Measurements from ENCODE around the gene RESP18. TPM values are rescaled to one million over a fixed set of nuclear protein-coding genes. Genes with fewer than 3 reads are reported as not detected.
"Not testable (repeated sequence)": the region's sequence is repeated elsewhere in the genome, so short reads cannot be mapped to it uniquely, and the experiment has no call there.

The RESP18 gene
- total and polyA plus RNA-seq, 2 donors (not counting 1 experiment from before 2014, with no cell fraction given): not detected

DNA sequence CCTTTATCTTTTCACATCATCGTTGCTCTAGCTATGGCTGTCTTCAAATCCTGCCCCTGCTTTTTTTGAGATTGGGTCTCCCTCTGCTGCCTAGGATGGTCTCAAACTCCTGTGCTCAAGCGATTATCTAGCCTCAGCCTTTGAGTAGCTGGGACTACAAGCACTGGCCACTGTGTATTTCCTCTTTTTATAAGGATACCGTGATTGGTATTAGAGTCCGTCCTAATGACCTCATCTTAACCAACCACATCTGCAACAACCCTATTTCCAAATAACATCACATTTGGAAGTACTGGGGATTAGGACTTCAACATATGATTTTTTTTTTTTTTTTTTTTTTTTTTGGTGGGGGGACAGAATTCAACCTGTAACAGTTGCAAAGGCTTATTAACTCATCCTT, 9.1 kb downstream of the RESP18 start:
- H3K9me3 Mint-ChIP-seq (ENCODE audit: insufficient read depth): no peaks in the 10 kb centered on the region
- peaks cover 0 to 42% (median 5%) of the 10 kb centered on the region in 4 experiments for H3K27me3 ChIP-seq (replicated peaks in 1 of 4; ENCODE audit: control extremely low read depth in 1 of 4, control insufficient read depth in 3 of 4, insufficient read depth in 4 of 4, low read length in 3 of 4)
- no peaks in the 10 kb centered on the region for H4K20me1 ChIP-seq (ENCODE audit: control insufficient read depth, insufficient read depth, low read length, poor library complexity, severe bottlenecking)
- H2AFZ ChIP-seq (ENCODE audit: insufficient read depth, low read depth, low read length, poor library complexity, severe bottlenecking): no peak overlapping the region
- ChIA-PET CTCF (no interaction called here), POLR2A (no interaction called here)
- no peaks in the 10 kb centered on the region for H3K9me3 ChIP-seq (ENCODE audit: control extremely low read depth in 1 of 3, control insufficient read depth in 2 of 3, insufficient read depth in 1 of 3, low read length in 2 of 3)
- no peak overlapping the region for H3K9ac ChIP-seq (ENCODE audit: low read length)
- H3K27ac Mint-ChIP-seq: no peak overlapping the region
- ATAC-seq (ENCODE audit: low read depth) (no peak), DNase-seq (no peak)
- peaks cover 4% of the 10 kb centered on the region for H3K4me1 Mint-ChIP-seq
- H3K4me3 ChIP-seq (ENCODE audit: control extremely low read depth in 1 of 5, extremely low read depth in 1 of 5, insufficient read depth in 1 of 5, low read depth in 2 of 5, low read length in 4 of 5): no peak overlapping the region
- no peaks in the 10 kb centered on the region for H3K4me1 ChIP-seq (ENCODE audit: control insufficient read depth in 2 of 2, insufficient read depth in 2 of 2, low read length in 2 of 2)
- no peaks in the 10 kb centered on the region for H3K79me2 ChIP-seq (ENCODE audit: control insufficient read depth, insufficient read depth, low read length)
- H3K27ac ChIP-seq (ENCODE audit: low read length in 2 of 2): no peak overlapping the region
- no peak overlapping the region for H3K4me3 Mint-ChIP-seq
- WGBS (ENCODE audit: insufficient coverage): 60% methylated on average over 1 of the region's 4 CpGs
- TF ChIP-seq EZH2 (IDR thresholded peaks at IDR 0.05; ENCODE audit: borderline replicate concordance, insufficient read depth, low read depth, low read length, poor library complexity, severe bottlenecking): no peak
- TF ChIP-seq, protein P1, sequence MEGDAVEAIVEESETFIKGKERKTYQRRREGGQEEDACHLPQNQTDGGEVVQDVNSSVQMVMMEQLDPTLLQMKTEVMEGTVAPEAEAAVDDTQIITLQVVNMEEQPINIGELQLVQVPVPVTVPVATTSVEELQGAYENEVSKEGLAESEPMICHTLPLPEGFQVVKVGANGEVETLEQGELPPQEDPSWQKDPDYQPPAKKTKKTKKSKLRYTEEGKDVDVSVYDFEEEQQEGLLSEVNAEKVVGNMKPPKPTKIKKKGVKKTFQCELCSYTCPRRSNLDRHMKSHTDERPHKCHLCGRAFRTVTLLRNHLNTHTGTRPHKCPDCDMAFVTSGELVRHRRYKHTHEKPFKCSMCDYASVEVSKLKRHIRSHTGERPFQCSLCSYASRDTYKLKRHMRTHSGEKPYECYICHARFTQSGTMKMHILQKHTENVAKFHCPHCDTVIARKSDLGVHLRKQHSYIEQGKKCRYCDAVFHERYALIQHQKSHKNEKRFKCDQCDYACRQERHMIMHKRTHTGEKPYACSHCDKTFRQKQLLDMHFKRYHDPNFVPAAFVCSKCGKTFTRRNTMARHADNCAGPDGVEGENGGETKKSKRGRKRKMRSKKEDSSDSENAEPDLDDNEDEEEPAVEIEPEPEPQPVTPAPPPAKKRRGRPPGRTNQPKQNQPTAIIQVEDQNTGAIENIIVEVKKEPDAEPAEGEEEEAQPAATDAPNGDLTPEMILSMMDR (IDR thresholded peaks at IDR 0.05): no peak
- no peak overlapping the region for H3K4me2 ChIP-seq (replicated peaks; ENCODE audit: low read depth, low read length, poor library complexity, severe bottlenecking)
- intact Hi-C loops (cut with micrococcal nuclease): no loop called here
- H3K36me3 ChIP-seq (replicated peaks in 1 of 2; ENCODE audit: control extremely low read depth in 1 of 2, control insufficient read depth in 1 of 2, extremely low read depth in 1 of 2, insufficient read depth in 2 of 2, low read length in 1 of 2): no peaks in the 10 kb centered on the region
- peaks cover 54% of the 10 kb centered on the region for H3K27me3 Mint-ChIP-seq

DNA sequence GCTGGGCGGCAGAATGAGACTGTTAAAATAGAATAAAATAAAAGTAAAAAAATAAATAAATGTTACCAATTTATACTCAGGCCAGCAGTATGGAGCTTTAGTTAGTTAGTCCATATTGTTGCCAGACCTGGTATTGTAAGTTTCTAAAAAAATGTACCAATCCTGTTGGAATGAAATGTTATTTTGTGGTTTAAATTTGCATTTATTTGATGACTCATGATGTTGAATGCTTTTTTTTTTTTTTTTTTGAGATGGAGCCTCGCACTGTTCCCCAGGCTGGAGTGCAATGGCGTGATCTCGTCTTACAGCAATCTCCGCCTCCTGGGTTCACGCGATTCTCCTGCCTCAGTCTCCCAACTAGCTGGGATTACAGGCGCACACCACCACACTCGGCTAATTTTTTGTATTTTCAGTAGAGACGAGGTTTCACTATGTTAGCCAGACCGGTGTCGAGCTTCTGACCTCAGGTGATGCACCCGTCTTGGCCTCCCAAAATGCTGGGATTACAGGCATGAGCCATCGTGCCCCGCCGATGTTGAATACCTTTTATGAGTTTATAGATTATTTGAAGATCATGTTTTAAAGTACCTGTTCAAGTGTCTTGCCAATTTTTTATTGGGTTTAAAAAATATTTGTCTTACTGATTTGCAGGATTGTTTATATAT, 17.6 kb downstream of the RESP18 start:
- ATAC-seq (ENCODE audit: low read depth): no peak
- DNase-seq: no peak
- Mint-ChIP-seq H3K4me1 (no peaks in the 10 kb centered on the region), H3K9me3 (ENCODE audit: insufficient read depth) (no peaks in the 10 kb centered on the region), H3K27ac (no peak overlapping the region), H3K4me3 (no peak overlapping the region), H3K27me3 (peaks cover 24% of the 10 kb centered on the region)
- intact Hi-C loops (cut with micrococcal nuclease): no loop called here
- H4K20me1 ChIP-seq (ENCODE audit: control insufficient read depth, insufficient read depth, low read length, poor library complexity, severe bottlenecking): no peaks in the 10 kb centered on the region
- WGBS (ENCODE audit: insufficient coverage): 95% methylated on average over 7 of the region's 16 CpGs
- no peak overlapping the region for H3K4me2 ChIP-seq (replicated peaks; ENCODE audit: low read depth, low read length, poor library complexity, severe bottlenecking)
- H3K9me3 ChIP-seq (ENCODE audit: control extremely low read depth in 1 of 3, control insufficient read depth in 2 of 3, insufficient read depth in 1 of 3, low read length in 2 of 3): peaks cover 0 to 4% (median 0%) of the 10 kb centered on the region in 3 donors
- ChIA-PET CTCF (interaction anchor here (1.6 kb wide), 1 partner anchor 15 kb away, joined by 5 read pairs; no protein-coding TSS in a partner anchor), POLR2A (interaction anchor here (0.7 kb wide), 1 partner anchor 324 kb away, joined by 6 read pairs; no protein-coding TSS in a partner anchor)
- H3K79me2 ChIP-seq (ENCODE audit: control insufficient read depth, insufficient read depth, low read length): no peaks in the 10 kb centered on the region
- H3K4me1 ChIP-seq (ENCODE audit: control insufficient read depth in 2 of 2, insufficient read depth in 2 of 2, low read length in 2 of 2): no peaks in the 10 kb centered on the region
- peaks cover 0 to 8% (median 5%) of the 10 kb centered on the region in 4 experiments for H3K27me3 ChIP-seq (replicated peaks in 1 of 4; ENCODE audit: control extremely low read depth in 1 of 4, control insufficient read depth in 3 of 4, insufficient read depth in 4 of 4, low read length in 3 of 4)
- H2AFZ ChIP-seq (ENCODE audit: insufficient read depth, low read depth, low read length, poor library complexity, severe bottlenecking): no peak overlapping the region
- H3K27ac ChIP-seq (ENCODE audit: low read length in 2 of 2): no peak overlapping the region
- TF ChIP-seq EZH2 (IDR thresholded peaks at IDR 0.05; ENCODE audit: borderline replicate concordance, insufficient read depth, low read depth, low read length, poor library complexity, severe bottlenecking): no peak
- TF ChIP-seq, protein P1 (IDR thresholded peaks at IDR 0.05): no peak
- no peak overlapping the region for H3K4me3 ChIP-seq (ENCODE audit: control extremely low read depth in 1 of 5, extremely low read depth in 1 of 5, insufficient read depth in 1 of 5, low read depth in 2 of 5, low read length in 4 of 5)
- H3K9ac ChIP-seq (ENCODE audit: low read length): no peak overlapping the region
- no peaks in the 10 kb centered on the region for H3K36me3 ChIP-seq (replicated peaks in 1 of 2; ENCODE audit: control extremely low read depth in 1 of 2, control insufficient read depth in 1 of 2, extremely low read depth in 1 of 2, insufficient read depth in 2 of 2, low read length in 1 of 2)

- H3K4me1 Mint-ChIP-seq; H3K9ac ChIP-seq (ENCODE audit: low read length); H3K4me1 ChIP-seq (ENCODE audit: control insufficient read depth in 2 of 2, insufficient read depth in 2 of 2, low read length in 2 of 2); H3K9me3 Mint-ChIP-seq (ENCODE audit: insufficient read depth); H3K4me3 Mint-ChIP-seq; H3K27ac Mint-ChIP-seq; ATAC-seq (ENCODE audit: low read depth); H3K79me2 ChIP-seq (ENCODE audit: control insufficient read depth, insufficient read depth, low read length); H3K27ac ChIP-seq (ENCODE audit: low read length in 2 of 2); H3K36me3 ChIP-seq (replicated peaks in 1 of 2; ENCODE audit: control extremely low read depth in 1 of 2, control insufficient read depth in 1 of 2, extremely low read depth in 1 of 2, insufficient read depth in 2 of 2, low read length in 1 of 2); DNase-seq; H3K4me3 ChIP-seq (ENCODE audit: control extremely low read depth in 1 of 5, extremely low read depth in 1 of 5, insufficient read depth in 1 of 5, low read depth in 2 of 5, low read length in 4 of 5); H4K20me1 ChIP-seq (ENCODE audit: control insufficient read depth, insufficient read depth, low read length, poor library complexity, severe bottlenecking); H2AFZ ChIP-seq (ENCODE audit: insufficient read depth, low read depth, low read length, poor library complexity, severe bottlenecking); POLR2A ChIA-PET; intact Hi-C loops (cut with micrococcal nuclease); H3K4me2 ChIP-seq (replicated peaks; ENCODE audit: low read depth, low read length, poor library complexity, severe bottlenecking): not testable (repeated sequence)
- peaks cover 0 to 15% (median 0%) of the 10 kb centered on the region in 3 donors for H3K9me3 ChIP-seq (ENCODE audit: control extremely low read depth in 1 of 3, control insufficient read depth in 2 of 3, insufficient read depth in 1 of 3, low read length in 2 of 3)
- peaks cover 40% of the 10 kb centered on the region for H3K27me3 Mint-ChIP-seq
- CTCF ChIA-PET: interaction anchor here (1.2 to 1.4 kb wide), 2 partner anchors 18 to 155 kb away, joined by 3 to 4 read pairs; no protein-coding TSS in a partner anchor
- H3K27me3 ChIP-seq (replicated peaks in 1 of 4; ENCODE audit: control extremely low read depth in 1 of 4, control insufficient read depth in 3 of 4, insufficient read depth in 4 of 4, low read length in 3 of 4): peaks cover 0 to 24% (median 19%) of the 10 kb centered on the region in 4 experiments
- 96% methylated on average over 43 of the region's 49 CpGs for WGBS (ENCODE audit: insufficient coverage)
Measured at GRCh38 chr2:219312683-219313263, 19.8 kb downstream of the RESP18 start.
